GM19351 (cell line): ENCODE measurements around the gene KLHL35.

ENCODE experiments used
- ATAC-seq: cut with Tn5 transposase; IDR thresholded peaks from one replicate; pipeline ENCODE4 v1.9.1; 2021; ENCODE audit warnings: mild to moderate bottlenecking, moderate library complexity; ENCODE audit not compliant: unreplicated experiment

The KLHL35 gene

DNA sequence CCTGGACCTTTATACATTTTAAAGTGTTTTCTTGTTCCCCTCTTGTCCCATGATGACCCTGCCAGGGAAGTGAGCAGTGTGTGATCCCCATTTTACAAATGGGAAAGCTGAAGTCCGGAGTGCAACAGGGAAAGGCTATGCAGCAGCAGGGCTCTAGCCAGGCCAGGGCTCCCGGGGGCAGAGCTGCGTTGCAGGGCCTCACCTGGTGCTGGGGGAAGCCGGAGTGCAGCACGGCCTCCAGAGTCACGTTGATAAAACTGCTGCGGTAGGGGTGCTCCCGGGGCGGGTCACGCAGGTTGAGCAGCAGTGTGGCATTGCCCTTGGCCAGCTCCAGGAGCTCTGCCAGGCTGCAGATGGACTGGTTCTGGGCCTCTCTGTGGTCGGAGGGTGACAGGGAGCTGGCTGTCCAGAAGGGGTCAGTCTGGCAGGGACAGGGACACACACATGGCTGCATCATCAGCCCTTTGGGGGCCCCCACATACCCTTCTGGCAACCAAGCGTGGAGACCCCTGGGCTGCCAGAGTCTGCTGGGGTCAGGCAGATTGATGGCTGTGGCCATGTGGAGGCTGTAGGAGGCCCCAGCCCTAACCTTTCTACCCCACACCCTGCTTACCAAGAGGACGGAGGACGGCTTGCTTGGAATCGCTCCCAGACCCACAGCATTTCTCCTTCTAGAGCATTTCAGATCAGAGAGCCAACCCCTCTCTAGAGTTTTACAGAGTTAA lies 9.3 kb upstream of the KLHL35 start:
- ATAC-seq: no peak

GRCh38 chr11:75441804-75442132 lies 8.8 kb upstream of the KLHL35 start:
- no peak for ATAC-seq

DNA sequence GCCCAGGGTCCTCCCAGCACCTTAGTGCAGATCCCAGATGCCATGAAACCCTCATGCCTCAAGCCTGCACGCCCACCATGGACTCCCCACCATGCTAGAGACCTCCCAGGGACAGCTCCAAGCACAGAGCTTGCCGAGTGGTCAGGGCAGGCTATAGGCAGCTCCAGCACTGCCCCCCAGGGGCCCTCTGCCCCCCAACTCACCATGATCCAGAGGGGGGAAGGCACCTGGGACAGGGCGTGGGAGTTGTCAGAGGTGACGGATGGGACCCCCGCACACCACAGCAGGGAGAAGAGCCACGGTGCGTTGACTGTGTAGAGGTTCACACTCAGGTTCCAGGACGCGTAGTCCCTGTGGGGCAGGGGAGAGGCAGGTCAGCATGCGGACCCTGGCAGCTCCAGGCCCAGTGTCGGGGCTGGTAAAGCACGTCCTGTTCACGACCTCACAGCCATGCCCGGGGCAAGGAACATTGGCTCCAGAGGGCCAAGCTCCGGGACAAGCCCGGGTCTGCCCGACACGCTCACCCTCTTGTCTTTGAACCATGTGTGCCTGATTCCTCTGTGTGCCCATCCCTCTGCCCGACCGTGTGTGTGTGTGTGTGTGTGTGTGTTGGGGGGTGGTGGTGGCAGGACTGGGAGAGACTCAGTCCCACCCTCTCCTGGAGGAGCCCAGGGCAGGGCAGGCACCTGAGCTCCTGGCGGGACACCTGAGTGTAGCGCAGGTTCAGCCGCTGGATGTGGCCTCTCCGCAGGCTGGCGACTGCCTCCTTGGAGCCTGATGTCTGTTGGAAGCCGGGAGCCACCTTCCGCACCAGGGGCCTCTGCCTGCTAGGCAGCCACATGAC lies 8.2 kb upstream of the KLHL35 start:
- no peak for ATAC-seq

DNA sequence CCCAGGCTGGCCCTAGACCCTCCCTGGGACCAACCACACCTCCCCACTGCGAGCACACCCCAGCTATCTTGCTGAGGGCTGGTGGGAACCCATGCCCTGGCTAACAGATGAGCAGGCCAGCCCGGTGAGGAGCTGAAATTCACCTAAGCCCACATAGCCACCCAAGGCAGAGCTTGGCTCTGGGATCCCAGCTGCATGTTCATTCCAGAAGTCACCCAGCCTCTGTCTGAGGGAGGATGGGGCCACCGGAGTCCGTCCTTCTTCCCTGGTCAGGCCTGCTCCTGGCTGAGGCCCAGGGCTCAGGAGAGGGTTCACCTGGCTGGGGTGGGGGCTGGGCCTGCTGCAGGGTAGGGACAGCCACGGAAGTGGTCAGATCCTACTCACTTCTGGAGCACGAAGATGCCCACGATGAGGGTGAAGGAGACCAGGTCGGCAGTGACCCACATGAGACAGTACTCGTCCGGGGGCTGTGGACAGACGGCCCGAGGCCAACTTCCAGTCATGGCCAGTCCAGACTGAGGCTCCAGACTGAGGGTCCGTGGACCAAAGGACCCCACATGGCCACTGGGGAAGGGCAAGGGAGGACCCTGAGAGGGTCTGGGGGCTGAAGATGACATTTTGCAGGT lies 6.6 kb upstream of the KLHL35 start:
- no peak for ATAC-seq

DNA sequence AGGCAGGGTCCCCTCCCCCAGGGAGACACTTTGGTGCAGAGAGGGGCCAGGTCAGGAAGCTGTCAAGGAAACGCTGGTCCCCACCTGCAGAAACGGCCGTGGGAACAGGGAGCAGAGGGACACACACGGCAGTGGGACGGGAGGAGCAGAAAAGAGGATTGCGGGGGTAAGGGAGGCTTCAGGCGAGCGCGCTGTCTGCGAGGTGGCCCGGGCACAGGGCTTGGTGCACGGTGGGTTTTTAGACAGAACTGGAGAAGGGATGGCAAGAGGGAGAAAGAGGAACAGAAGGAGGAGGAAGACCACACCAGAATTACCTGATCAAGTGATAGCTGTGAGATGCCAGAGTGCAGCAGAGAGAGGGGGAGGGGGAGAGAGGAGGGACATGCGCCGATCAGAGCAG lies 6.0 kb upstream of the KLHL35 start:
- ATAC-seq: no peak

- no peak for ATAC-seq
Measured at GRCh38 chr11:75437966-75438659, 5.1 kb upstream of the KLHL35 start.

DNA sequence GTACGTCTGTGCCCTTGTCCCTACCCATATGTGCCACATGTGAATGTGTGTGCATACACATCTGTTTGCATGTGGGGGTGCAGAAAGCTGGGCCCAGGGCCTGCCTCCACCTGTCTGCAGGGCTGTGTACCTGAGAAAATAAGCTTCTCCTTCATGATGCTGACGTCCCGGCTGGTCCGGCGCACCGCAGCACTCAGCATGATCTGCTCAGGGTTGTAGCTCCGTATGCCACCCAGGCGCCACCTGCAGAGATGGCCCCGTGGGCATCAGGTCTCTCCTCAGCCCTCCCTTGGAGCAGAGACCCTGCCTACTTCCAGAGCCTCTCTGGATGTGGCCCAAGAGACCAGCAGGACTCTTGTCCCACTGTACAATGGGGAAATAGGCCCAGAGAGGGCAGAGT lies 3.8 kb upstream of the KLHL35 start:
- no peak for ATAC-seq

DNA sequence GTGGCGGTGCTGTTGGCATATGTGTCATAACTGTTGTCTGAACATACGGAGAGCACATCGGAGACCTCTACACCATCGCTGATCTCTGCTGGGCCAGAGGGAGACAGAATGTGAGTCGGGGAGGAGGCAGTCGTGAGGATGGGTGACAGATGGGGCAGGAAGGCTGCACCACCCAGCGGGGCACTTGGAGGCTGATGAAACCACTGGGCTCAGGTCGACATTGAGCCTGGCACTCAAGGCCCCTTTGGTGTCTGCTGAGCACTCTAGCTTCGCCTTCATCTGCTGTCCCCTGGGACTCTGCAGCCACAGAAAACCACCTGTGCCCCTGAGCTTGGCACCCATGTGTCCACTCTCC lies 2.5 kb upstream of the KLHL35 start:
- no peak for ATAC-seq

GRCh38 chr11:75434886-75435570 lies 2.0 kb upstream of the KLHL35 start:
- ATAC-seq: no peak

- no peak for ATAC-seq
Measured at GRCh38 chr11:75434051-75434450, 1.0 kb upstream of the KLHL35 start.

DNA sequence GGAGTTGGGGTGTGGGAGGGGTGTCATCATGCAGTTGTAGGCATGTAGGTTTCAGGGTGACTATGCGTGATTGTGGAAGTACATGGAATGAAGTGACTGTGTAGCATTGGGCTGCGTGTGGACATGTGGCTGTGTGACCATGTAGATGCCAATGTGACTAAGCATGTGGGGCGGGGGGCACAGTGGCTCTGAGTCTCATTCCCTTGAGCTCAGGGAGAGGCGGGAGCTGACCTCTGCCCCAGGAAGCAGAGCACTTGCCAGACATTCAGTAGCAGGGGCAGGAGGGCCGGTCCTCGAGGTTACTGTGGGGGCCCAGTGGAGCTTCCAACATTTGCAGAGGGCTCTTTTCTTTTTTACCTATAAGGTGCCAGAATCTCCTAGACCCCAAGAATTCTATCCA lies 440 bp upstream of the KLHL35 start:
- ATAC-seq: no peak

DNA sequence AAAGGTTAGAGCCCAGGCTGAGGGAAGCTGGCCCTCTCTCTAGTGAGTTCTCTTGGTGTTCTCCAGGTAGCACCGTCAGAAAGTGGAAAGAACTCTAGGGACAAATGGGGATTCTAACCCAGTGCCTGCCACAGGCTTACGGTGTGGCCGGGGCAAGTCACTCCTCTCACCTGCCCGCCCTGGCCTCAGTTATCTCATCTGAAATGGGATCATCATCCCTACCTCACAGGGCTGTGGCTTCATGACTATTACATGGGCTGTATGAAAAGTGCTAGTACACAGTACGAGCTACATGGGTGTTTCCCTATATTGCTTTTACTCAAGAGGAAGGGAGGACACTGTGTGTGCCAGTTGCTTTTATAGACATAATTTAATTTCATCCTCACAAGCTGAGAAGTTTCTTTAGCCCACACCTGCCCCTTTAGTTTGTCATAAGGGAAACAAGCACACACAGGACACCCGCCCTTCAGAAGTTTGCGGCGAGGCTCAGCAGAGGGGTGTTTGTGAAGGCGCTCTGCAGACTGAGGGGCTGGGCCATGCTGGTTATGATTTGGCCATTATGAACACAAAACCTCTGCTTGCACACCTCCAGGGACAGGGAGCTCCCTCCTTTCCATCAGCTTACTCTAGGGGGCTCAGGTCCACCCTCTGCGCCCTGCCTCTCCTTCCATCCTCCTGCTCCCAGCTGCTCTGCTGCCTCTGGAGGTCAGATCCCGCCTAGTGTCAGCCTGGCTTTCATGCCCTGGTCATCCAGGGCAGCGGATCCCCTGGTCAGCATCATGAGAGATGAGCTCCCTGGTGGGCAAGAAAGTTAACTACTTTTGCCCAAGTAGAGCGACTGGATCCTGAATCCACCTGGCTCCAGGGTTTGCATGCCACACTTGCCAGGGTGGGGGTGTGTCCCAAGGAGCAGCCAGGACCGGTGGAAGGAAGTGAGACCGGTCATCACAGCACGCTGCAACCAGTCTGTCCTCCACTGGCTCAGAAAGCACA lies 1.2 kb downstream of the KLHL35 start:
- ATAC-seq: no peak

GRCh38 chr11:75430714-75431532 lies 2.1 kb downstream of the KLHL35 start:
- ATAC-seq: no peak

- ATAC-seq: peak; percentile 65
Measured at GRCh38 chr11:75429902-75430713, 2.9 kb downstream of the KLHL35 start.

DNA sequence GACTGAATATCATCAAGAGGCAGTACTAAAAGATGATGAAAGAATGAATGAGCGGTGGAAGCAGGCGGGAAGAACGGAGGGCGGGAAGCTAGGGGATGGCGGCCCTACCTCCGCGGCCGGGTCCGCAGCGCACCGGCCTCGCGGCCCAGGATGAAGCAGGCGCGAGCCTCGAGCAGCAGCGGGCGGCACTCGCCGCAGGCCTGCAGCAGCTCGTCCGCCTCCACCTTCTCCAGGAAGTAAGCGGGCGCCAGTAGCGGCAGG lies 3.4 kb downstream of the KLHL35 start:
- ATAC-seq: no peak

- ATAC-seq: no peak
Measured at GRCh38 chr11:75428989-75429640, 3.9 kb downstream of the KLHL35 start.

DNA sequence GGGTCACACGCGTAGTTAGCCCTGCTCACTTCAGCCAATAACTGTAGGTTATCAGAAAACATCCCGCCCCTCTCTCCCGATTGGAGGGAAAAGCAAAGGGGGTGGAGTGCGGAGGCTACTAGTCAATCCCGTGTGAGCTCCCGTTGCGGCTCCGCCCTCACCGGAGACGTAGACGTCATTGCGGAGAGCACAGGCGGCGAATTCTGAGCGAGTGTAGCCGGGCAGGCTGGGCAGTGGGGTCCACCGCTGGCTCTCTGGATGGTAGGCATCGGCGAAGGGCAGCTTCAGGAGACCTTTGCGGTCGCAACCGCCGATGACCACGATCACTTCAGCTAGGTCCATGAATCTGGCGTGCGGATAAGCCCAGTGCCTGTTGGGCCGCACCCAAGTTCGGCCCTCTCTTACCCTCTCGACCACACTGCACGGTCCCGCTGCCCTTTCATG lies 4.7 kb downstream of the KLHL35 start:
- ATAC-seq: peak; percentile 50

DNA sequence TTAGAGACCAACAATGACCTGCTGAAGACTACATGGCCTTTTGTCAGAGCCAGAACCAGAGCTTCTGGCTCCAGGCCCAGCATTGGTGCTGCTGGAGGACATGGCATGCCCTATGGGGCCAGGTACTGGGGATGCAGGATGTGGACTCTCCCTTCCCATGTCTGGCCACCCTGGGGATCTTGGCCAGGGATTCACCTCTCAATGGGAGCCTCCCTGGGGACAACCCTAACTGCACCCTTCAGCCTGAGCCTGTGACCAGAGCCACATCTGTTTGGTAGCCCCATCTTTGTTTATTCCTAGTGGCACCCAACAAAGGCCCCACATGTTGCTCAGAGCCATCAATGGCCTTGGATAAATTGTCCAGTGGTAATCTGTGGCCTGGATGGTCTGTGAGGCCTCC lies 5.8 kb downstream of the KLHL35 start:
- no peak for ATAC-seq
